ENCODE results near the gene MAN2A2. TPM values are rescaled to one million over a fixed set of nuclear protein-coding genes. Genes with fewer than 3 reads are reported as not detected.

MAN2A2 gene
- total and polyA plus RNA-seq, 8 donors, result 2.9 to 286 (median 46.7) TPM

GRCh38 chr15:90942354-90943120 is 39.4 kb downstream of the MAN2A2 start:
- Histone ChIP-seq H3K9me3 (no peaks in the 10 kb centered on the region), H3K36me3 (peaks cover 86 to 100% (median 100%) of the 10 kb centered on the region in 4 donors), H3K27ac (no peak overlapping the region), H3K4me3 (no peak overlapping the region), H3K4me1 (peaks cover 0 to under 1% (median 0%) of the 10 kb centered on the region in 4 donors), H3K27me3 (no peaks in the 10 kb centered on the region)
- no peak for DNase-seq
- WGBS, 5 donors, result 86 to 89% (median 88%) methylated on average over 12 of the region's 12 CpGs
- intact Hi-C loops (cut with DNase I; ENCODE audit: low total_unique reads), result no loop called here
- TF ChIP-seq POLR2AphosphoS5 (IDR thresholded peaks at IDR 0.05) (no peak), POLR2A (IDR thresholded peaks at IDR 0.05) (no peak), CTCF (IDR thresholded peaks at IDR 0.05) (no peak), EP300 (IDR thresholded peaks at IDR 0.05) (no peak)

GRCh38 chr15:90945091-90945490 is 42.0 kb downstream of the MAN2A2 start:
- Histone ChIP-seq H3K4me1 (peaks cover 0 to 6% (median 0%) of the 10 kb centered on the region in 4 donors), H3K4me3 (no peak overlapping the region), H3K9me3 (no peaks in the 10 kb centered on the region), H3K27me3 (no peaks in the 10 kb centered on the region), H3K27ac (no peak overlapping the region), H3K36me3 (peaks cover 91 to 100% (median 100%) of the 10 kb centered on the region in 4 donors)
- intact Hi-C loops (cut with DNase I; ENCODE audit: low total_unique reads), result no loop called here
- 84 to 98% (median 94%) methylated on average over 7 of the region's 7 CpGs for WGBS, 5 donors
- no peak for DNase-seq
- TF ChIP-seq POLR2AphosphoS5 (IDR thresholded peaks at IDR 0.05) (no peak), EP300 (IDR thresholded peaks at IDR 0.05) (no peak), CTCF (IDR thresholded peaks at IDR 0.05) (no peak), POLR2A (IDR thresholded peaks at IDR 0.05) (no peak)

GRCh38 chr15:90946538-90946937 is 43.4 kb downstream of the MAN2A2 start:
- 88 to 94% (median 91%) methylated on average over 10 to 16 of the region's 16 CpGs for WGBS, 5 donors
- TF ChIP-seq POLR2AphosphoS5 (IDR thresholded peaks at IDR 0.05) (no peak), EP300 (IDR thresholded peaks at IDR 0.05) (no peak), CTCF (IDR thresholded peaks at IDR 0.05) (no peak), POLR2A (IDR thresholded peaks at IDR 0.05) (no peak)
- H3K36me3 ChIP-seq, result peaks cover 91 to 100% (median 100%) of the 10 kb centered on the region in 4 donors

GRCh38 chr15:90946941-90947576 is 44.0 kb downstream of the MAN2A2 start:
- 86 to 94% (median 93%) methylated on average over 7 to 8 of the region's 8 CpGs for WGBS, 5 donors
- intact Hi-C loops (cut with DNase I; ENCODE audit: low total_unique reads), result no loop called here
- no peak overlapping the region for H3K27ac ChIP-seq
- H3K4me1 ChIP-seq, result peaks cover 0 to 6% (median 0%) of the 10 kb centered on the region in 4 donors
- H3K36me3 ChIP-seq, result peaks cover 91 to 100% (median 100%) of the 10 kb centered on the region in 4 donors
- no peak for TF ChIP-seq POLR2AphosphoS5 (IDR thresholded peaks at IDR 0.05)
- no peak for TF ChIP-seq POLR2A (IDR thresholded peaks at IDR 0.05)
- TF ChIP-seq CTCF (IDR thresholded peaks at IDR 0.05), result no peak
- no peak for TF ChIP-seq EP300 (IDR thresholded peaks at IDR 0.05)
- no peak for DNase-seq
- H3K9me3 ChIP-seq, result no peaks in the 10 kb centered on the region
- H3K4me3 ChIP-seq, result no peak overlapping the region
- no peaks in the 10 kb centered on the region for H3K27me3 ChIP-seq

More at GRCh38 chr15:90946538-90946937, 43.4 kb downstream of the MAN2A2 start:
- H3K4me3 ChIP-seq, result no peak overlapping the region
- no peaks in the 10 kb centered on the region for H3K27me3 ChIP-seq
- H3K9me3 ChIP-seq, result no peaks in the 10 kb centered on the region
- no peak overlapping the region for H3K27ac ChIP-seq
- intact Hi-C loops (cut with DNase I; ENCODE audit: low total_unique reads), result no loop called here
- H3K4me1 ChIP-seq, result peaks cover 0 to 6% (median 0%) of the 10 kb centered on the region in 4 donors
- DNase-seq, result no peak

Measured in stomach (tissue), 9 donors.